ENCODE data around the gene KLF15.

The KLF15 gene

DNA sequence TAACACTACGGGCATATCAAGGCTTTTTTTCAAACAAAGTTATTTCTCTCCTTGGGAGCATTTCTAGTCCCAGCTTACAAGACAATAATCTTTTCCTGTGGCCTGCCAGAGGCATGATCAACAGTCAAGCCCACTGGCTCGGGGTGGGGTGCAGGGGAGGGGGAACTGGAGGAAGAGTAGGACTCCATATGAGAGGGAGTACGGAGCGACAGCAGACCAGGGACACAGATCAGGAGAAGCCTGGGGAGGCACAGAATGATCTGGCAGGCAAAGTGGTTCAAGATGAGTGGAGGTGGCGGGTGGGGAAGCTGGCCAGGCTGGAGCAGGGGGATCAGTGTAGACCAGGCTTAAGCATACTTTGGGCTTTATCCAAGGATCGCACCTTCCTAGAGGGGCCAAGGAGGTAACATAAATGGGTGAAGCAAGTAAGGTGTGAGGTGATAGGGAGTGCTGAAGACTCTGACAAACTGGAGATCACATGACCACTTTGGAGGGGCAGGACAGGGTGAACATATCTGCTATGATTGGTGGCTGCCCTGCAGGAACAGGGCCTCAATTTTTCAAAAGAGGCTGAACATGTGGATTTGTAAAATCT is 37.4 kb downstream of the KLF15 start:
- DNase-seq (ENCODE audit: low spot score) = no peak

DNA sequence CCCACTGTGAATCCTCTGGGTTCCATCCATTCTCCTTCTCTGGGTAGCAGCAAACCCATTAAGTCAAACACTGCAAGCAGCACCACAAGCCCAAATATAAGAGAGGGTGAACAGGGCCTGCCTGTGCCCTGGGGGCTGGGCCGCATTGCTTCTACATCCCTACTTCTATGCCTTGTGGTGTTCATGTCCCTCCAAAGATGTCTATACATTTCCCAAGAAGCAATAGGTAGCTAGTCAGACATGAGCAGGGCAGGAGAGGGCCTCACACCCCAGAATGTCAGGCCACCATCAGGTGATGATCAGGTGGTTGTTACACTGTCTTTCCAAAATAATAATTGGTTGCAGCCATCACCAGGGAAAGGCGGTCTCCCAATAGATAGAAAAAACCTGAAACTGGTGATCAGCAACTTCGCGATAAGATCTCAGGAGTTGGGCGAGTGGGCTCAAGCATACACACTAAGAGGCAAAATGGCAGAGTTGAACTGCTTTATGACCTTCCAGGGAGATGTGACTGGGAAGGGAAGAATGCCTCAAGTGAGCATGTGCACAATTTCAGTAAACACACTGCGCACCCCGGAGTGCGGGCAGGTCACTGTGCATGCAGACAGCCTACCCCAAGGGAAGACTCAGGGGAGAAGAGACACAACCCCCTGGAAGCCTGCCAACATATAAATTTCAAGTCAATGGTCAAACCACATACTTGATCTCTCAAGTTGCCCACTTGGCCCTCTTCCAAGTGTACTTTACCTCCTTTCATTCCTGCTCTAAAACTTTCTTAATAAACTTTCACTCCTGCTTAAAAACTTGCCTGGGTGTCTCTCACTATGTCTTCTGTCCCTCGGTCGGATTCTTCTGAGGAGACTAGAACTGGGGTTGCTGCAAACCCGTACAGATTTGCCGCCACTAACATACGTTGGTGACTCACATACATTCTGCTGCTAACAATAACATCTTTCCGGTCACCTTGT is 39.9 kb downstream of the KLF15 start:
- DNase-seq (ENCODE audit: low spot score) = no peak

DNA sequence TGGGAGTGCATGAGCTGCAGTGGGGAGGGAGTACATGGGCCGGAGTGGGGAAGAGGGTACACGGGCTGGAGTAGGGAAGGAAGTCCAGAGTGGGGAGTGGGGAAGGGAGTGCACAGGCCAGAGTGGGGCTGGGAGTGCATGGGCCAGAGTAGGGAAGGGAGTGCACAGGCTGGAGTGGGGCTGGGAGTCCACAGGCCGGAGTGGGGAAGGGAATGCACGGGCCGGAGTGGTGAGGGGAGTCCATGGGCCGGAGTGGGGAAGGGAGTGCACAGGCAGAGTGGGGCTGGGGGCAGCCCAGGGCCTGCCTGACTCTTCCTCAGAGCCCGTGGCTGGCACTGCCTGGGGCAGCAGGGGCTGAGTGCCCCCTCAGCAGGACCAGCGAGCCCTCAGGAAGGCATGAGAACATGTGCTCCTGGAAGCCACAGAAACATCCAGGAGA is 40.7 kb downstream of the KLF15 start:
- DNase-seq (ENCODE audit: low spot score) = no peak

GRCh38 chr3:126316031-126316461 is 41.2 kb downstream of the KLF15 start:
- no peak for DNase-seq (ENCODE audit: low spot score)

DNA sequence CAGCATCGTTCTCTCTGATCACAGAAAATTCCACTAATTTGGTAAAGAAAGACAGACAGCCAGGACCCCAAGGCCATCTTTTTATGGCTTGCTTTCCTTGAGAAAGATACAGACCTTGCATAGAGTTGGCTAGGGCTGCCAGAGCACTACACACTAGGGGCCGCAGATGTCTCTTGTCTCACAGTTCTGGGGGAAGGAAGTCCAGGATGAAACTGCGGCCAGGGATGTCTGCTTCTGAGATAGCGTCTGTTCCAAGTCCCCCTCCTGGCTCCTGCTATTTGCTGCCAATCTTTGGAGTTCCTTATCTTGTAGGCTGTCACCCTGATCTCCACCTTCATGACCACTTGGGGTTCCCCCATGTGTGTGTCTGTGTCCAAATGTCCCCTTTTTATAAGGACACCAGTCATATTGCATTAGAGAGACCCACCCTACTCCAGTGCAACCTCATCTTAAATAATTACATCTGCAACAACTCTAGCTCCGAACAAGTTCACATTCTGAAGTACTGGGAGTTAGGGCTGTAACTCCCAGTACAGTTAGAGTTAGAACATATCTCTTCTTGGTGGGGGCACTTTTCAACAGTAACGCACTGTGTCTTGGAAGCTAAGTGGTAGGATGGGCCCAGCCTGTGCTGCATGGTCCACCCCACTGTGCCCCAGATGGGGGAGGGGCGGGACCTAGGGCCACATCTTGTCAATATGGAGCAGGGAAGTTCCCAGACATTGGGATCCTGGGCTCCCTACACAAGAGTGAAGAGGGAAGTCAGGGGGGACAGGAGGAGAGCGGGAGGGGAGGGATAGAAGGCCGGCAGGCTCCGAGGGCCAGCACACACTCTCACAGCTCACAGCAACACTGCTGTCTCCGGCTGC is 42.2 kb downstream of the KLF15 start:
- DNase-seq (ENCODE audit: low spot score) = no peak

DNA sequence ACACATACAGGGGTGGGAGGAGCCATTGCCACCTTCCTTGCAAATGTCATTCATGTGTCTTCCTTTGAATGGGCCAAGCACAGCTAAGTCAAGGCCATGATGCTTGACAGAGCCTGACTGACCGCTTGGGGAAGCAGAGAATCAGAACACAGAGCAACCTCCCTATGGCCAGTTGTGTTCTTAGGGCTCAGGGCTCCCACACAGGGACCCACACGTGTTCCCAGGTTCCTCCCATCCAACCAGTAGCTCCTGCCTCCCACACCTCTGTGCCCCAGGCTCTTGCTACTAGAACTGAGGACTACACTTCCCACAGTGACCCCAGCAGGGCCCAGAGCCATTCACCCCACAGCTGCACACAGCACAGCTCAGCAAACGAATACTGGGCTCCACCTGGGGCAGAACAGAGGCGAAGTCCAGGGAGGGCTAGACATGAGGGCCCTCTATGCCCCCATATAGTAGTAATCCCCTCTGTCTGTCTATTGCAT is 42.9 kb downstream of the KLF15 start:
- DNase-seq (ENCODE audit: low spot score) = no peak

DNA sequence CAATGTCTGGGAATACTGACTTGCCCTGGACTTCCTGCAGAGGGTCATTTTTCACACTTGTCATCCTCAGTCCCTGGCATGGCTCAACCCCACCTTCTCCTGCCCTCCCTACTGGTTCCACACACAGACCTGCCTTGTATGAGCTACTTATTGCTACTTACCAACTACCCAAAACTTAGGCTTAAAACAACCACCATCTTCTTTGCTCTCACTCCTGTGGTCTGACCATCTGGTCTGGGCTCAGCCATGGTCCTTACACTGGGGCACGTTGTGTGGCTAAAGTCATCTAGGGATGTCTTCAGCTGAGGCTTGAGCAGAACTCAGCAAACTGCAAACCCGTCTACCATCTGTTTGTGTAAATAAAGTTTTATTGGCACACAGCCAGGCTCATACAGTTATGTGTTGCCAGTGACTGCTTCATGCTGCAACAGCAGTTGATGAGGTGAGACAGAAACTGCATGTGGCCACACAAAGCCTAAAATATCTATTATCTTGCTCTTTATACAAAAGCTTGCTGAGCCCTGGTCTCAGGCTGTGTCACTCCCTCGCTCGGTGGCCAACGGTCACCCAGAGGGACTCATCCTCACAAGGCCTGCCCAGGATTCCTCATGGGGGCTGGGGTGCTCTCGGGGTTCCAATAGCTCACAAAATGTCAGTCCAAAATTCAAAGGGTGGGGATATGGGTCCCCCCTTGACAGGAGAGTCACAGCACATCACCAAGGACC is 43.5 kb downstream of the KLF15 start:
- DNase-seq (ENCODE audit: low spot score) = no peak

DNA sequence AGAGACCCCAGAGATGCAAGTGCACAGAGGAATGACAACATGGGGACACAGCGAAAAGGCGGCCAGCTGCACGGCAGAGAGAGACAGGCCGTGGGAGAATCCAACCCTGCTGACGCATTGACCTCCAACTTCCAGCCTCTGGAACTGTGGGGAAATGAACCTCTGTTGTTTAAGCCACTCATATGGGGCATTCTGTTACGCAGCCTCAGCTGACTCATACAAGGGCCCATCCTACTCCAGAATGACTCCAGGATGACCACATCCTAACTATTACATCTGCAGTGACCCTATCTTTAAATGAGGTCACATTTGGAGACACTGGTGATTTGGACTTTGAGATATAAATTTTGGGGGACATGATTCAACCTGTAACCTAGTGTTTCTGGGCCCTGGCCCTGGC is 44.0 kb downstream of the KLF15 start:
- DNase-seq (ENCODE audit: low spot score) = no peak

DNA sequence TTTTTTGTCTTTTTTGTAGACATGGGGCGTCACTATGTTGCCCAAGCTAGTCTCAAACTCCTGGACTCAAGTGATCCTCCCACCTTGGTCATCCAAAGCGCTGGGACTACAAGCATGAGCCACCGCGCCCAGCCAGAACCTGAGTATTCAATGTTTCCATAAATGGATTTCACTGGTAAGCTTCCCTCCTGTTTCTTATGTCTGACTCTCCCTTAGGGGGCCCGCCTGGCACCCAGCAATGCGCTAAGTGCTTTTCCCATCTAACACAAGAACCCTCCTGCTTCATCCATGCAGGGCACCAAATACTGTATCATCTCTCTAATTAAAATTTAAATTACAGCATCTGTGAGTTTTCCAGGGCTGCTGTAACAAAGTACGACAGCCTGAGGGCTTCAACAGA is 44.9 kb downstream of the KLF15 start:
- no peak for DNase-seq (ENCODE audit: low spot score)

GRCh38 chr3:126311338-126311978 is 45.8 kb downstream of the KLF15 start:
- DNase-seq (ENCODE audit: low spot score) = no peak

- no peak for DNase-seq (ENCODE audit: low spot score)
Observed at GRCh38 chr3:126310816-126311215, 46.4 kb downstream of the KLF15 start.

- no peak for DNase-seq (ENCODE audit: low spot score)
Observed at GRCh38 chr3:126309861-126310655, 47.1 kb downstream of the KLF15 start.

- DNase-seq (ENCODE audit: low spot score) = no peak
Observed at GRCh38 chr3:126309165-126309564, 48.0 kb downstream of the KLF15 start.

DNA sequence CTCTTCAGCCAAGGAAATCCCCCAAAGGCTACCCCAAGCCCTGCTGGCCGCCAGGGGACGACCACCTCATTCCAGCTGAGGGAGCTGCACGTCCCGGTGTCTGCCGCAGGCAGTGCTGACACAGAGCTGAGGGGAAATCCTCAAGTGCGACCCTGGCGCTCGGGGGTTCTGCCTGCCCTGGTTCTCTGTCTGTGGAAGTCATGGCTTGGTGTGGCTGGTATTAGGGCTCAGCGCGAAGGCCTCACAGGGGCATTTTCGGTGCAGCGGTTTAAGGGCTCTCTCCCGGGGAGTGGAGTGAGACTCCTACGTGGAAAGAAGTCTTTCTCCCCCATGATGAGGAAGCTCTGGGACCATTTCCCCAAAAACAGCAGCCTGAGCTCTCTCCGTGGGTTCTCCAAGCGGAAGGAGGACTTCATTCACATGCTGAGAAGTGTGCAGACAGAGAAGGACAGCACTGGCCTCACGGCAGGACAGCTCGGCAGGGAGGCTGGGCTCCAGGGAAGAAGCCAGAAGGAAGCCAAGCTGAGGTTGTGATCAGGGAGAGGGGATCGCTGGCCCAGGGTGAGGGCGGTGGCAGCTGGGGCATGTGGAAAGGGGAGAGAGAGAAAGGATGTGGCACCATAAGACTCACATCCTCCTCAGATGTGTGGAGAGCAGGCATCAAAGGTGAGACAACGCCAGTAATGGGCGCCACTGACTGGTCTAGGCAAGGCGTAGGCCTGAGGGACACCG is 48.6 kb downstream of the KLF15 start:
- DNase-seq (ENCODE audit: low spot score) = no peak

GRCh38 chr3:126307591-126308393 is 49.4 kb downstream of the KLF15 start:
- no peak for DNase-seq (ENCODE audit: low spot score)

GRCh38 chr3:126306888-126307482 is 50.2 kb downstream of the KLF15 start:
- no peak for DNase-seq (ENCODE audit: low spot score)

GRCh38 chr3:126306397-126306796 is 50.8 kb downstream of the KLF15 start:
- DNase-seq (ENCODE audit: low spot score) = no peak

DNA sequence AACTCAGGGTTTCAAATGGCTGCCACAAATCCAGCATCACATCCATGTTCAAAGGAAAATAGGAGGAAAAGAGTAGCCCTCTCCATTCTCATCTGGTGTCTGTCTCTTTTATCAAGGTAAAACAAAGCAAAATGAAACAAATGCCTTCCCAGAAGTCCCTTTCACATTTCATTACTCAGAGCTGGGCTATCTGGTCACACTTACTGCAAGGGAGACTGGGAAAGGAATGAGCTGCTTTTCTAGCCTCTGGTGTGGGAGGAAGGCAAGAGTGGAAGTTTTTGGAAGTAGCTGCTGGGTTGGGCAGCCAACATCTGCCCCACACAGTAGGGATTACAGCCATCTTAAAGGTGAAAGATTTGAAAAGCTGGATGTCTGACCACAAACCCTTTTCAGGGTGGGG is 51.8 kb downstream of the KLF15 start:
- no peak for DNase-seq (ENCODE audit: low spot score)
